Osteoblast (primary cell): ENCODE data around the gene CDV3. TPM values are rescaled to one million over a fixed set of nuclear protein-coding genes. Genes with fewer than 3 reads are reported as not detected.

Source experiments
- DNase-seq: peaks from one replicate; pipeline ENCODE4 v3.0.0; 2011; ENCODE audit warnings: low spot score, mixed read lengths; ENCODE audit not compliant: insufficient read length; ENCODE audit errors: missing footprints
- H2AFZ ChIP-seq: 2 replicates; pipeline ENCODE4 v1.6.0; 2011; ENCODE audit warnings: mild to moderate bottlenecking, low read length
- H3K27ac ChIP-seq: 2 replicates; pipeline ENCODE4 v1.5.1; 2011; ENCODE audit warnings: mild to moderate bottlenecking, low read depth, low read length, moderate library complexity
- H3K27me3 ChIP-seq: 2 replicates; pipeline ENCODE4 v1.6.0; 2012; ENCODE audit warnings: mild to moderate bottlenecking, control low read depth, inconsistent platforms, low read length, moderate library complexity; ENCODE audit not compliant: insufficient read depth
- H3K36me3 ChIP-seq: 2 replicates; pipeline ENCODE4 v1.5.1; 2011; ENCODE audit warnings: mild to moderate bottlenecking, low read length, control low read depth, moderate library complexity; ENCODE audit not compliant: insufficient read depth
- H3K4me1 ChIP-seq: 2 replicates; pipeline ENCODE4 v1.5.1; 2011; ENCODE audit warnings: mild to moderate bottlenecking, low read length, control low read depth, moderate library complexity; ENCODE audit not compliant: insufficient read depth
- H3K4me2 ChIP-seq: 2 replicates; pipeline ENCODE4 v1.6.0; 2011; ENCODE audit warnings: mild to moderate bottlenecking, low read length; ENCODE audit not compliant: insufficient read depth
- H3K4me3 ChIP-seq: fragments of 200-600 bp; sonication (generic); 3 replicates; pipeline ENCODE4 v1.5.1; 2012; ENCODE audit warnings: mild to moderate bottlenecking, low read length, inconsistent platforms; ENCODE audit not compliant: insufficient read depth
- H3K79me2 ChIP-seq: 2 replicates; pipeline ENCODE4 v1.6.0; 2012; ENCODE audit warnings: mild to moderate bottlenecking, low read length, control low read depth, inconsistent platforms; ENCODE audit not compliant: insufficient read depth
- H3K9me3 ChIP-seq: 2 replicates; pipeline ENCODE4 v1.5.1; 2011; ENCODE audit warnings: low read depth, low read length, control low read depth
- H4K20me1 ChIP-seq: 2 replicates; pipeline ENCODE4 v1.6.0; 2012; ENCODE audit warnings: mild to moderate bottlenecking, low read length, control low read depth; ENCODE audit not compliant: insufficient read depth
- CTCF ChIP-seq: IDR thresholded peaks from 2 replicates; pipeline ENCODE4 v1.5.1; 2011; ENCODE audit warnings: mild to moderate bottlenecking, low read depth, low read length, moderate library complexity; ENCODE audit errors: extremely low read depth
- total RNA-seq: library from RNA; depleted of rRNA; stranded (reverse); fragments of >200 nt; gene quantifications from 2 replicates; pipeline ENCODE4 v1.2.3, GENCODE V29; 2012

Gene CDV3
- total RNA-seq, 1 donor: 166 TPM

DNA sequence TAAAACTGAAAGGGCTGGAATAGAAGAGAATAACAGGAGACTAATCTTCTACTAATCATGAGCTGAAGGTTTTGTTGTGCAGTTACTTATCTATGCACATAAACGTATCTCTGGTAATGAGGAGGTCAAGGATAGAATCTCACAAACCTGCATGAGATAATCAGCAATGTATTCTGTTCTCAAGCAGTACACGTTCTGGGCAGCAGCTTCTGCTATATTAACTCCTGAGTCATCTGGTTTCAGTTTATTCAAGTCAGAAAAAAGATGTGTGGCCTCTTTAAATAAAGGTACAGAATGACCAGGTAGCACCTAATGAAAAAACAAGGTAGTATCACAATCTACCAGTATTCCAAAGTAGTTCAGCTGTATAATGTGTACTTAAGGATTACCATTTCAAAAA is 34.9 kb downstream of the CDV3 start:
- Histone ChIP-seq H2AFZ (no peak overlapping the region), H3K27me3 (no peaks in the 10 kb centered on the region), H3K4me3 (no peak overlapping the region), H3K36me3 (peaks cover 22% of the 10 kb centered on the region), H3K79me2 (no peaks in the 10 kb centered on the region), H3K4me2 (peak overlapping the region; percentile 5), H3K4me1 (peaks cover 2% of the 10 kb centered on the region), H4K20me1 (no peaks in the 10 kb centered on the region), H3K27ac (no peak overlapping the region), H3K9me3 (no peaks in the 10 kb centered on the region)
- TF ChIP-seq CTCF: no peak
- no peak for DNase-seq

DNA sequence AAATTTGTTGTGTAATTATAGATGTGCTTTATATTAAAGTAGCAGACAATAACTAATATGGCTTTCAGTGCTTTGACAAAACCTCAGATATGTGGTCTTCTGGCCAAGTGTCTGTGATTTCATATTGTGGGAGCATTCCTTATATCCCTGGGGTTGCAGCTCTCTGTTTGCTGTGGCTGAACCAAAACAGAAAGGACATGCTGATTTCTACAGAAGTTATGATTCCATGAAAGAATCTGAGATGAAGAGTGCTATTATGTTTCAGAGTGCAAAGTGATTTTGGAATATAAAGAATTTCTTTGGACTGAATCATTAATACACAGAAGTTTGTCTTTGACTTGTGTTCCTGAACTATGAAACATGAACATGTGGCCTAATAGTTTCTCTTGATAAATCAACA is 36.5 kb downstream of the CDV3 start:
- H3K27me3 ChIP-seq: no peaks in the 10 kb centered on the region
- peaks cover 22% of the 10 kb centered on the region for H3K36me3 ChIP-seq
- no peak for DNase-seq
- H2AFZ ChIP-seq: no peak overlapping the region
- no peak overlapping the region for H3K4me3 ChIP-seq
- TF ChIP-seq CTCF: no peak
- no peaks in the 10 kb centered on the region for H4K20me1 ChIP-seq
- peaks cover 2% of the 10 kb centered on the region for H3K4me1 ChIP-seq
- H3K79me2 ChIP-seq: no peaks in the 10 kb centered on the region
- no peaks in the 10 kb centered on the region for H3K9me3 ChIP-seq
- H3K4me2 ChIP-seq: no peak overlapping the region
- H3K27ac ChIP-seq: no peak overlapping the region

GRCh38 chr3:133611534-133611933 is 38.0 kb downstream of the CDV3 start:
- Histone ChIP-seq H3K36me3 (peaks cover 28% of the 10 kb centered on the region), H3K27me3 (no peaks in the 10 kb centered on the region), H3K79me2 (no peaks in the 10 kb centered on the region), H4K20me1 (no peaks in the 10 kb centered on the region), H3K9me3 (no peaks in the 10 kb centered on the region), H3K4me3 (no peak overlapping the region), H3K27ac (no peak overlapping the region), H3K4me2 (no peak overlapping the region), H2AFZ (no peak overlapping the region), H3K4me1 (peaks cover 2% of the 10 kb centered on the region)
- no peak for DNase-seq
- TF ChIP-seq CTCF: no peak

DNA sequence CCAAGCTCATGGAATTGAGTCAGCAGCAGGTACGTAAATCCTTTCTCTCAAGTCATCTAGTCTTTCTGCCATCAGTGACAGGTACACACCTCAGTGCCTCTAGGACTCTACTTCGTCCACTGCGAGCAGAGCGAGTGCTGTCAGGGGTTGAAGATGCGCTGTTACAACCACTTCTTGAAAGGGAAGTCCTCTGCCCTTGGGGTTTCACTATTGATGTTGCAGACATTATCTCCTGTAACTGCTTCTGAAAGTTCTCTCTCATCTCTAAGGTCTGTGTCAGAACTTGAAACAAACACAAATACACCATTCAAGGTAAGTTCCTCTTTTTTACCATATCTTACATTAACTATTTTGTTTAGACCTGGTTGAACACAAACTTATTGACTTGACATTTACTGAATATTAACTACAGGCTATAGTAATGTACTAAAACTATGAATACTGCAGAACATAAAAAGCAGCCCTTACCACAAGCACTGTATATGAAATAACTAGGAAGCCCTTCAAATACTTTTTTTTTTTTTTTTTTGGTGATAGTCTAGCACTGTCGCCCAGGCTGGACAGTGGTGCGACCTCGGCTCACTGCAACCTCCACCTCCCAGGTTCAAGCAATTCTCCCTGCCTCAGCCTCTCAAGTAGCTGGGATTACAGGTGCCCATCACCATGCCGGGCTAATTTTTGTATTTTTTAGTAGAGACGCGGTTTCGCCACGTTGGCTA is 46.7 kb downstream of the CDV3 start:
- no peak for DNase-seq
- Histone ChIP-seq H3K27me3 (no peaks in the 10 kb centered on the region), H3K9me3 (no peaks in the 10 kb centered on the region), H3K4me3 (no peak overlapping the region), H3K4me1 (no peaks in the 10 kb centered on the region), H3K27ac (no peak overlapping the region), H3K4me2 (no peak overlapping the region), H4K20me1 (no peaks in the 10 kb centered on the region), H2AFZ (no peak overlapping the region), H3K36me3 (peaks cover 34% of the 10 kb centered on the region), H3K79me2 (no peaks in the 10 kb centered on the region)
- no peak for TF ChIP-seq CTCF
